ENCODE results near the gene PHACTR1. TPM values are rescaled to one million over a fixed set of nuclear protein-coding genes. Genes with fewer than 3 reads are reported as not detected.

Gene PHACTR1
- total RNA-seq, 1 donor from 2014 or later = 4.3 TPM

DNA sequence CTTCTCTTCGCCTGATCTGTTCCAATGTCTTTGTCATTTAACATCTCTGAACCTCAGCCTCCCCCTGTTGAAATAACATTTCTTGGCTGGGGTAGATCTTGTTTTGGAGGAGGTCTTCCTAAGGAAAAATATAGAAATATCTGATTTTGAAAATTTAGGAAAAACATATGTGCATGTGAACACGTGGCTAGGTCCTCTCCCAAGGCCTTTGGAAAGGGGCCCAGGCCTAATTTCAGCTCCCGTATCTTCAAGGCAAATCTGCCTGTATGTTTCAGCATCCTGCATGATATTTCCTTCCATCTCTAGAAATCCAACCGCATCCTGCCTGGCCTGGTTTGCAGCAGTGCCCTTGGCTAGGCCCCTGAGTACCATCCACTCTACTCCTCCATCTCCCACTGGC is 261.2 kb downstream of the PHACTR1 start:
- intact Hi-C loops (cut with micrococcal nuclease) = no loop called here

- intact Hi-C loops (cut with micrococcal nuclease) = no loop called here
Measured at GRCh38 chr6:12980741-12981140, 264.2 kb downstream of the PHACTR1 start.

- intact Hi-C loops (cut with micrococcal nuclease) = no loop called here
Measured at GRCh38 chr6:12984776-12985175, 268.2 kb downstream of the PHACTR1 start.

DNA sequence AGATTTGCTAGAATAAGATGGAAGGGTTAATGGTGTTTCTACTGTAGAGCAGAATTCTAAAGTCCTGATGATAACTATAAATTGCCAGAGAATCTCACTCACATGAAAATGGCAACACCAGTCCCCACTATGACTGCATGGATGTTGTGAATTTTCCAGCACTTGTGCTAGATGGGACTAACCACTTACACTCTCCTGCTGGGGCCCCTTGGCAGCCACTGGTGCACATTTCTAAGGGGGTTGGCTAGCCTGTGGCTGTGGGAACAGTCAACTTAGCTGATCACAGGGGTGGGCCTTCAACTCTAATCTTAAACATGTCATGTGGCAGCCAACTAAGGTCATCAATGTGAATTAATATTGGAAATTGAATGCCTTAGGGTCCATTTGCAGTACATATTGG is 271.2 kb downstream of the PHACTR1 start:
- intact Hi-C loops (cut with micrococcal nuclease) = no loop called here

- intact Hi-C loops (cut with micrococcal nuclease) = no loop called here
Measured at GRCh38 chr6:12990162-12990561, 273.6 kb downstream of the PHACTR1 start.

- intact Hi-C loops (cut with micrococcal nuclease) = no loop called here
Measured at GRCh38 chr6:12991435-12991834, 274.9 kb downstream of the PHACTR1 start.

DNA sequence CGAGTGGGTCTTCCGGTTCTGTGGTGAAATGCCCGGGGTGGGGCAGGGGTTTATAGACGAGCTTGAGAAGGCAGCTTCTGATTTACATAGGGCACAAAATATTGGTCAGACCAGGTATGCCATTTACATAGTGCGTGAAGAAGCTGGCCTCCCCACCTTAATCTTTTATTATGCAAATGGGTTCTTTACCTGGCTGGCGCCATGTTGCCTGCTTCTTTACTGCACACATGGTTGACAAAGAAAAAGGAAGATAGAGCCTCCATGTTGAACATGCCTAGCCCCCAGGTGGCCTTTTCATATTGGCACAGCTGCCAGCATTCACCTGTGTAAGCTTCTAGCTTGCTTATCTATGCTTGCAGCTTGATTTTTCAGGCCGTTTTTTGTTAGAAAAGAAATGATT is 276.2 kb downstream of the PHACTR1 start:
- intact Hi-C loops (cut with micrococcal nuclease) = no loop called here

GRCh38 chr6:12993283-12993898 is 276.8 kb downstream of the PHACTR1 start:
- intact Hi-C loops (cut with micrococcal nuclease) = no loop called here

DNA sequence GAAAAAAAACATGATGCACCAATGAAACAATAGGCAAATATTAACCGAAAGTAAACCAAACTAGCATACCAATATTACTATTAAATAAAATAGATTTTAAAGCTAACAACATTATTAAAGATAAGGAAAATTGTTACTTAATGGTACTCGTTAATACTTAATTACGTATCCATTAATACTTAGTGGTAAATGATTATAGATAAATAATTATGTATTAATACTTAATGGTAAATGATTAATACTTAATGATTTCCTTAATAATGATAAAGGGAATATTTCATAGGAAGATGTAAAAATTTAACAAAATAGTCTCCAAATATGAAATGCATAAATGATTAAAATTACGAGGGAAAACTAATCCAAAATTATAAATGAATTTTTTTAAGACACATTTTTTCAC is 278.9 kb downstream of the PHACTR1 start:
- intact Hi-C loops (cut with micrococcal nuclease) = no loop called here

- intact Hi-C loops (cut with micrococcal nuclease) = no loop called here
Measured at GRCh38 chr6:13000537-13000936, 284.0 kb downstream of the PHACTR1 start.

DNA sequence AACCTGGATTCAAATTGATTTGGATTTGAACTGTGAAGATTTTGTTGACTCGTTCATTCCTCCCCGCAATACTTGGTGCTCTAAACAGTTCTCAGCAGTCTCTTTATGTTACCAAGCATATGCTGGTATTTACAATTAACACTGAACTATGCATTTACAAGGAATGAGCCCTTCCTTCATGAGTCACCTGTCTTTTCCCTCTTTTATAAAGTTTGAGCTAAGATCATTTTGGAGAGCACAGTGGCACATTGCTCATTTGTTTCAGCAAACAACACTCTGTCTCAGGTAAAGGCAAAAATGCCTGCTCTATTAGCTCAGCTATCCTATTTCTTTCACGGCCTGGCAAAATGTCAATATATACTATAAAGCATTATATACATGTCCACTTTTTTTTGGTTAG is 285.4 kb downstream of the PHACTR1 start:
- intact Hi-C loops (cut with micrococcal nuclease) = no loop called here

DNA sequence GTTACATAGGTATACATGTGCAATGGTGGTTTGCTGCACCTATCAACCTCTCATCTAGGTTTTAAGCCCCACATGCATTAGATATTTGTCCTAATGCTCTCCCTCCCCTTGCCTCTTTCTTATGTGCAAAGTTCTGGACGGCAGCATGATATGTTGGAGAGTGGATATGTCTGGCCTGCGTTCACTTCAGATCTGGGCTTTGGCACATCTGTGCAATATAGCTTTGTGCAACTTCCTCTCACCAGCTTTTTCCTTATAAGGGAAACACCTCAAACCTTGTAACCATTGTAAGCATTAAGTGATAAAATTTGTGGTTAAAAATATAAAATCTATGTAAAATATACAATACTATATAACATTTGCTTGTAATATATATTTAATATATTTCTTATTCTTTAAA is 288.0 kb downstream of the PHACTR1 start:
- intact Hi-C loops (cut with micrococcal nuclease) = no loop called here

GRCh38 chr6:13005994-13006393 is 289.4 kb downstream of the PHACTR1 start:
- intact Hi-C loops (cut with micrococcal nuclease) = no loop called here

- intact Hi-C loops (cut with micrococcal nuclease) = no loop called here
Measured at GRCh38 chr6:13006578-13007300, 290.2 kb downstream of the PHACTR1 start.

GRCh38 chr6:13007744-13008143 is 291.2 kb downstream of the PHACTR1 start:
- intact Hi-C loops (cut with micrococcal nuclease) = no loop called here

DNA sequence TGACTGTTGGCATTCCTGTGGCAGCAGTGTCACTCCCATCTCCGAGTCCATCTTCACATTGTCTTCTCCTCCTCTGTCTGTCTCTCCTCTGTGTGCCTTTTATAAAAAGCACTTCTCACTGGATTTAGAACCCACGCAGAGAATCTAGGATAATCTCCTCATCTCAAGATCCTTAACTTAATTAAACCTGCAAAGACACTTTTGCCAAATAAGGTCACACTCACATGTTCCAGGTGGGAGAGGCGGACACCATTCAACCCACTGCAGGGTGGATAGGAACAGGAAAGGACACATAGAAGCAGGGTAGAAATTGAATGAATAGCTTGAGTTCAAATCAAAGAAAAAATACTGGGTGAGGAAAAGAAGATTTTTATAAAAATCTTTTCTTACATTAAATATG is 292.5 kb downstream of the PHACTR1 start:
- intact Hi-C loops (cut with micrococcal nuclease) = no loop called here

DNA sequence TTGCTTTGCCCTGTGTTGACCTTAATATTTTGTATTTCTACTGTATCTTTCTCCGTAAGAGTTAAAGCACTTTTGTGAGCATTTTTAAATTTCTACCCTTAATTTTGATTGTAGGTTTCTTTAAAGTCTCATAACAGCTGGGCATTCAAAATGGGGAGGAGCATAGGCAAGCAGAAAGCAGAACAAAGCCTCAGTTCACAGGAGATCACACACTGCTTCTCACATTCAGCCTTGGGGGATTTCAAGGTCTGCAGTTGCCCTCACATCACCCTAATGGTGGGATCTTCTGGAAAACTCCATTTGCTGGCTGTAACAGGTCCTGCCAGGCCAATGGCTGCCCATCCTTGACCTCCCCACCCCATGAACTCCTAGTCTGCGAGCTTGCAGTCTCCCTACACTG is 292.9 kb downstream of the PHACTR1 start:
- intact Hi-C loops (cut with micrococcal nuclease) = no loop called here

DNA sequence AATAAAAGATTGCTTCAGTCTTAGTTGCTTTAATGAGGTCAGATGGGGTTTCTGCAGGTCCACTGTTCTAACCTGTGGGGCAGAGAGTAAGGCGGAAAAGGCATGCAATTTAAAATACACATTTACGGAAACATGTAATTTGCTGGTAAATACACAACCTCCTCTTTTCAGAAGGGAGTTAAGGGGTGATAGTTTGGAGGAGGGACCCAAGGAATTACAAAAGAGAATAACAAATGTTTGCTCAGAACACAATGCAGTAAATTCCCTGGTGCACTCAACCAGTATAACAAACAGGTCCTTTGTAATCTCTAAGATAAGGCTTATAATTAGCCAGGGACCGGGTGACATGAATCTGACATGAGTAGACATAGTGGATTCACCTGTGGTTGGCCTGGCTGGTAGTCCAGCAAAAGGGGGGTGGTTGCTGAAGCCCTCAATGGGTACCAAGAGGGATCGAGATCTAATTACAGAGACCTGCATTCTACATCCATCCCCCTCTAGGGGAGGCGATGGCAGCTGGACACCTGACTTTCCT is 295.1 kb downstream of the PHACTR1 start:
- intact Hi-C loops (cut with micrococcal nuclease) = loop anchor here (10.0 kb wide), 1 partner anchor 97 kb away; no protein-coding TSS in a partner anchor

DNA sequence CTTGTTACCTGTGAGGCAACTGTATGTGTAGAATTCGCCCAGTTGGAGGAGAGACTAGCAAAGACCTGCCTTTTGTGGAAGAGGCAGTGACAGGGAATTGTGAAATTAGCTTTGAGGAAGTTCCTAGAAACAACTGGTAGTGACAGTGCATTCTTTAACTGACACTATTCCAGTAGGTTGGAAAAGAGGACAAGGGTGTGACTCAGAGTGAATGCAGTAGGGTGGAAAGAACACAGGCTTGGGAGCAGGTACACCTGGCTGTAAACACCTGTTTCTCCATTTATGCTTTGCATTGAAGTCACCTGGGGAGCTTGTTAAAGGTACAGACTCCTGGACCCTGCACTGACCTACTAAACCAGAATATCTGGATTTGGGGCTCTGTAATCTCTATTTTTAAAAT is 295.7 kb downstream of the PHACTR1 start:
- intact Hi-C loops (cut with micrococcal nuclease) = loop anchor here (10.0 kb wide), 1 partner anchor 97 kb away; no protein-coding TSS in a partner anchor

- intact Hi-C loops (cut with micrococcal nuclease) = loop anchor here (10.0 kb wide), 1 partner anchor 98 kb away; no protein-coding TSS in a partner anchor
Measured at GRCh38 chr6:13012977-13013680, 296.6 kb downstream of the PHACTR1 start.

DNA sequence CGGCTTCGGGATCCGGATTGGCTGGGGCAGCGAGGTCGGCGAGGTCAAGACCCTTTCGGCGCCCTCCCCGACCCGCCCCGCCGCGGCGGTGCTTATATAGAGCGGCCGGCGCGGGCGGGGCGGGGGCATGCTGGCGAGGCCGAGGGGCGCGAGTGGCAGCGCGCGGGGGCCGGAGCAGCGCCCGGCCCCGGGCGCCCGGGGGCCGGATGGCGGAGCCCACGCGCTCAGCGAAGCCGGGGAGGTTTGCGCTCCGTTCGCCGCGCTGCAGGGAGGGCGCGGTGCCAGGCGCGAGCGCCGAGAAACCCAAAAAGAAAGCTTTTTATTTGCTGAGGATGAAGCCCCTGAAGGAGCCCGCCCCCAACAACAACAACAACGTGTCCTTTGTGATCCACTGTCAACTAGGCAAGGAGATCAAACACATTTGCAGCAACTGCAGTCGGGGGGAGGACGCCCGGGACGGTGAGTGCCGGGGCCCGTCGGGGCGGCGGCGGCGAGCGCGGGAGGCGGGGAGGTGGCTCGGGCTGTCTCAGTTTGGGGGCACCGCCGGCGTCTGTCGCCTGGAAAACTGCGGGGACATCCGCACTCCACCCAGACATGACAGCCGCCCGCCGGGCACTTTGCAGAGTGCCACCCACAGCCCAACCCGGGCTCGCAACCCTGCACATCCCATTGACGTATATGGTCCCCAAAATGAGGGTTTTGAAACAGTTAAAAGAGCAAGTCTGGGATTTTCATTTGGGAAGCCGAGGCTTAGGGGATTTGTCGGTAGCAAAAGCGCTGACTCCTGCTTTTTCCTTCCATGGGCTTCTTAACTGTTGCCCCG is 297.3 kb downstream of the PHACTR1 start:
- intact Hi-C loops (cut with micrococcal nuclease) = loop anchor here (10.0 kb wide), 1 partner anchor 99 kb away; no protein-coding TSS in a partner anchor
